ENCODE data around the gene KCNIP4.

GRCh38 chr4:21134994-21135393 lies 813.6 kb downstream of the KCNIP4 start:
- TF ChIP-seq EZH2phosphoT487 (IDR thresholded peaks at IDR 0.05; ENCODE audit: insufficient read depth, low read depth) (no peak), EZH2 (IDR thresholded peaks at IDR 0.05; ENCODE audit: insufficient read depth, poor library complexity, severe bottlenecking) (no peak)

Data from GM23248 (cell line).